GM12878 (cell line): ENCODE measurements around the gene BATF. TPM values are rescaled to one million over a fixed set of nuclear protein-coding genes. Genes with fewer than 3 reads are reported as not detected.

Experiments used
- CBX3 ChIP-seq: fragments of 200-600 bp; sonication (generic); IDR thresholded peaks from 2 replicates; pipeline ENCODE4 v1.6.1; 2016; ENCODE audit warnings: low read depth, borderline replicate concordance
- CBX5 ChIP-seq: sonication (generic); IDR thresholded peaks from 2 replicates; pipeline ENCODE4 v1.6.1; 2016; ENCODE audit warnings: low read depth, moderate library complexity, mild to moderate bottlenecking, inconsistent platforms
- CHD1 ChIP-seq: IDR thresholded peaks from 2 replicates; pipeline ENCODE4 v1.6.1; 2012; ENCODE audit warnings: low read depth, low read length, improper control_type of control experiment
- CHD2 ChIP-seq: IDR thresholded peaks from 2 replicates; pipeline ENCODE4 v1.6.1; 2011; ENCODE audit warnings: low read depth, low read length, improper control_type of control experiment, borderline replicate concordance
- CUX1 ChIP-seq: IDR thresholded peaks from 2 replicates; pipeline ENCODE4 v1.6.1; 2012; ENCODE audit warnings: improper control_type of control experiment, low read depth, low read length; ENCODE audit not compliant: insufficient replicate concordance
- EGR1 ChIP-seq, 2 experiments: IDR thresholded peaks; 1 replicate in 1 of 2; 2 replicates in 1 of 2; pipeline ENCODE4 v1.6.1; 2011 to 2012; ENCODE audit warnings: low read depth in 2 of 2, low read length in 2 of 2, borderline replicate concordance in 1 of 2, mild to moderate bottlenecking in 1 of 2, moderate library complexity in 1 of 2
- EP300 ChIP-seq, 2 experiments: fragments of 150-350 bp in 1 of 2; IDR thresholded peaks; 2 replicates each; pipeline ENCODE4 v1.6.1; 2011 to 2012; ENCODE audit warnings: low read depth in 2 of 2, low read length in 2 of 2, borderline replicate concordance in 1 of 2, improper control_type of control experiment in 1 of 2, inconsistent platforms in 1 of 2; ENCODE audit not compliant: control insufficient read depth in 1 of 2
- ESRRA ChIP-seq: IDR thresholded peaks from 2 replicates; pipeline ENCODE4 v1.6.1; 2012; ENCODE audit warnings: mild to moderate bottlenecking, low read length, improper control_type of control experiment
- IRF3 ChIP-seq: fragments of 450-650 bp; IDR thresholded peaks from 2 replicates; pipeline ENCODE4 v1.6.1; 2014; ENCODE audit warnings: mild to moderate bottlenecking
- IRF4 ChIP-seq: IDR thresholded peaks from 2 replicates; pipeline ENCODE4 v1.6.1; 2011; ENCODE audit warnings: low read depth, low read length
- JUND ChIP-seq: IDR thresholded peaks from 2 replicates; pipeline ENCODE4 v1.6.1; 2012; ENCODE audit warnings: low read depth, mild to moderate bottlenecking, low read length, improper control_type of control experiment, moderate library complexity
- KDM1A ChIP-seq: fragments of 200-600 bp; sonication (generic); IDR thresholded peaks from 2 replicates; pipeline ENCODE4 v1.6.1; 2016; ENCODE audit warnings: borderline replicate concordance
- MYB ChIP-seq: fragments of 150-350 bp; IDR thresholded peaks from 2 replicates; pipeline ENCODE4 v1.6.1; 2014; ENCODE audit warnings: mild to moderate bottlenecking, low read depth, low read length, borderline replicate concordance
- NFXL1 ChIP-seq: fragments of 450-650 bp; IDR thresholded peaks from 2 replicates; pipeline ENCODE4 v1.6.1; 2017; ENCODE audit warnings: antibody characterized with exemption, mild to moderate bottlenecking, borderline replicate concordance
- NFYA ChIP-seq: IDR thresholded peaks from 2 replicates; pipeline ENCODE4 v1.6.1; 2011; ENCODE audit warnings: low read depth, mild to moderate bottlenecking, low read length, improper control_type of control experiment, borderline replicate concordance
- NFYB ChIP-seq: IDR thresholded peaks from 2 replicates; pipeline ENCODE4 v1.6.1; 2011; ENCODE audit warnings: low read depth, mild to moderate bottlenecking, low read length, improper control_type of control experiment, moderate library complexity; ENCODE audit not compliant: insufficient read depth
- NR2C1 ChIP-seq: fragments of 450-650 bp; IDR thresholded peaks from 2 replicates; pipeline ENCODE4 v1.6.1; 2017; ENCODE audit warnings: antibody characterized with exemption, mild to moderate bottlenecking, moderate library complexity
- NR2F1 ChIP-seq: fragments of 450-650 bp; conservative IDR thresholded peaks from 2 replicates; pipeline ENCODE4 v1.6.1; 2017; ENCODE audit warnings: mild to moderate bottlenecking
- POU2F2 ChIP-seq: IDR thresholded peaks from 3 replicates; pipeline ENCODE4 v1.6.1; 2011; ENCODE audit warnings: low read depth, mild to moderate bottlenecking, low read length, borderline replicate concordance
- RB1 ChIP-seq: fragments of 450-650 bp; formaldehyde crosslinking; IDR thresholded peaks from 2 replicates; pipeline ENCODE4 v1.6.1; 2017; ENCODE audit warnings: mild to moderate bottlenecking, borderline replicate concordance
- RBBP5 ChIP-seq: fragments of 200-600 bp; sonication (generic); conservative IDR thresholded peaks from 2 replicates; pipeline ENCODE4 v1.6.1; 2016
- RFX5 ChIP-seq: IDR thresholded peaks from 2 replicates; pipeline ENCODE4 v1.6.1; 2011; ENCODE audit warnings: low read depth, low read length, improper control_type of control experiment
- SMAD5 ChIP-seq: IDR thresholded peaks from 2 replicates; pipeline ENCODE4 v1.6.1; 2016; ENCODE audit warnings: antibody characterized with exemption, low read depth
- SUPT20H ChIP-seq: IDR thresholded peaks from 2 replicates; pipeline ENCODE4 v1.6.1; 2011; ENCODE audit warnings: low read depth, mild to moderate bottlenecking, low read length, moderate library complexity, borderline replicate concordance; ENCODE audit not compliant: control insufficient read depth
- ZNF207 ChIP-seq: fragments of 450-650 bp; IDR thresholded peaks from 2 replicates; pipeline ENCODE4 v1.6.1; 2014; ENCODE audit warnings: antibody characterized with exemption, mild to moderate bottlenecking, borderline replicate concordance
- ZNF24 ChIP-seq: fragments of 450-650 bp; IDR thresholded peaks from 2 replicates; pipeline ENCODE4 v1.6.1; 2017; ENCODE audit warnings: antibody characterized with exemption, mild to moderate bottlenecking
- ZNF274 ChIP-seq: IDR thresholded peaks from one replicate; pipeline ENCODE4 v1.8.0; 2011; ENCODE audit not compliant: insufficient read length, insufficient read depth
- ZSCAN29 ChIP-seq: fragments of 450-650 bp; IDR thresholded peaks from 2 replicates; pipeline ENCODE4 v1.6.1; 2017; ENCODE audit warnings: mild to moderate bottlenecking, moderate library complexity
- ZZZ3 ChIP-seq: IDR thresholded peaks from 2 replicates; pipeline ENCODE4 v1.6.1; 2011; ENCODE audit warnings: low read depth; ENCODE audit not compliant: control insufficient read depth, insufficient read length
- polyA plus RNA-seq, 11 experiments: library from polyadenylated mRNA; depleted of rRNA in 4 of 11; unstranded in 6 of 11; stranded (reverse) in 5 of 11; fragments of >200 nt; fragmentation: Nextera tagmentation in 4 of 11; fragmentation: Illumina TruSeq in 1 of 11; extraction: Ambion mirVana in 4 of 11; extraction: Trizol in 1 of 11; gene quantifications; 1 replicate in 1 of 11; 2 replicates in 10 of 11; pipeline versions ENCODE4 v1.2.1 to v1.2.3, GENCODE V29; 2011 to 2016; ENCODE audit warnings: inconsistent platforms in 2 of 11, missing spikeins in 2 of 11, low read depth in 1 of 11
- total RNA-seq, 4 experiments: library from RNA; depleted of rRNA in 3 of 4; stranded (reverse); fragments of >200 nt in 3 of 4; fragmentation: Illumina TruSeq in 1 of 4; extraction: Trizol in 1 of 4; gene quantifications; 2 replicates each; pipeline versions ENCODE4 v1.2.1 to v1.2.3, GENCODE V29; 2013 to 2021

The BATF gene
- total and polyA plus RNA-seq, 10 of the 15 experiments (the other 5 are each of a cell fraction or from before 2014, with no cell fraction given): 10.0 to 154 (median 103) TPM

- TF ChIP-seq NFYB (no peak), SUPT20H (no peak), RBBP5 (no peak), EP300 (IDR thresholded peaks at IDR 0.05; ENCODE audit: borderline replicate concordance in 1 of 2, control insufficient read depth in 1 of 2, low read depth in 2 of 2, low read length in 2 of 2) (peak; percentile 55 to 78; a peak in 3 of 4 replicates), ZZZ3 (no peak), CHD1 (no peak), CUX1 (peak; percentile 63), EGR1 (IDR thresholded peaks at IDR 0.05; ENCODE audit: borderline replicate concordance in 1 of 2, low read depth in 2 of 2, low read length in 2 of 2) (no peak), NR2F1 (no peak), KDM1A (no peak), NFXL1 (no peak), POU2F2 (peak; percentile 56; the same call in 1 of the 3 replicates), NR2C1 (no peak), ZNF207 (no peak), NFYA (no peak), IRF3 (no peak), RFX5 (no peak), ZNF24 (no peak), SMAD5 (no peak), MYB (no peak), RB1 (no peak; the same call in 1 of the 2 replicates), IRF4 (peak; percentile 87), CBX3 (no peak), CHD2 (no peak), CBX5 (no peak), ESRRA (no peak), ZSCAN29 (no peak), JUND (no peak), ZNF274 (no peak)
Observed at GRCh38 chr14:75515629-75515996, 6.7 kb upstream of the BATF start (continued).
